CD4-positive, alpha-beta memory T cell (primary cell): ENCODE results near the gene NOC2L. TPM values are rescaled to one million over a fixed set of nuclear protein-coding genes. Genes with fewer than 3 reads are reported as not detected.

ENCODE experiments used
- CTCF ChIA-PET: fragments of 350-600 bp; sonication (Branson Sonifier 250); formaldehyde crosslinking; loops from one replicate; lab custom pipeline; 2021; ENCODE audit warnings: inconsistent platforms; ENCODE audit not compliant: partially characterized antibody; lab: Charles Lee
- POLR2A ChIA-PET: fragments of 350-600 bp; sonication (Branson Sonifier 250); formaldehyde crosslinking; loops from one replicate; lab custom pipeline; 2021; ENCODE audit not compliant: partially characterized antibody; lab: Charles Lee
- DNase-seq, 5 donors: peaks; one replicate each; pipeline versions ENCODE4 v3.0.0 to v3.0.0-alpha.2; 2020 to 2022; ENCODE audit warnings: mixed read lengths in 1 of 5
- H3K27ac ChIP-seq: one replicate; pipeline ENCODE4 v1.7.0; 2013; ENCODE audit warnings: low read depth, low read length
- H3K27me3 ChIP-seq: 2 replicates; pipeline ENCODE4 v1.7.0; 2013; ENCODE audit warnings: mild to moderate bottlenecking, low read length, moderate library complexity; ENCODE audit not compliant: insufficient read depth
- H3K36me3 ChIP-seq: 2 replicates; pipeline ENCODE4 v1.7.0; 2013; ENCODE audit warnings: mild to moderate bottlenecking, low read length, moderate library complexity; ENCODE audit not compliant: insufficient read depth
- H3K4me1 ChIP-seq: 2 replicates; pipeline ENCODE4 v1.7.0; 2013; ENCODE audit warnings: mild to moderate bottlenecking, low read length, moderate library complexity; ENCODE audit not compliant: insufficient read depth
- H3K4me3 ChIP-seq, 2 donors: one replicate each; pipeline ENCODE4 v1.7.0; 2013; ENCODE audit warnings: low read length in 2 of 2, mild to moderate bottlenecking in 1 of 2
- H3K9me3 ChIP-seq, 2 donors: one replicate each; pipeline ENCODE4 v1.7.0; 2013; ENCODE audit warnings: low read length in 2 of 2, control low read depth in 1 of 2; ENCODE audit not compliant: control insufficient read depth in 1 of 2
- H3K27ac Mint-ChIP-seq, 7 donors: one replicate each; pipeline ENCODE4 v1.8.0; 2020 to 2021; ENCODE audit warnings: mixed read lengths in 7 of 7, mild to moderate bottlenecking in 6 of 7, inconsistent platforms in 3 of 7, moderate library complexity in 3 of 7
- H3K27me3 Mint-ChIP-seq, 2 donors: one replicate each; pipeline ENCODE4 v1.8.0; 2020 to 2021; ENCODE audit warnings: mixed read lengths in 2 of 2
- H3K36me3 Mint-ChIP-seq, 2 donors: one replicate each; pipeline ENCODE4 v1.8.0; 2020 to 2021; ENCODE audit warnings: mixed read lengths in 2 of 2, inconsistent platforms in 1 of 2, mild to moderate bottlenecking in 1 of 2
- H3K4me1 Mint-ChIP-seq, 4 donors: one replicate each; pipeline ENCODE4 v1.8.0; 2020 to 2021; ENCODE audit warnings: mixed read lengths in 4 of 4, mild to moderate bottlenecking in 1 of 4
- H3K4me3 Mint-ChIP-seq, 8 donors: one replicate each; pipeline ENCODE4 v1.8.0; 2020 to 2021; ENCODE audit warnings: mixed read lengths in 8 of 8, mild to moderate bottlenecking in 7 of 8, moderate library complexity in 6 of 8, inconsistent platforms in 3 of 8
- H3K9me3 Mint-ChIP-seq, 8 donors: one replicate each; pipeline ENCODE4 v1.8.0; 2020 to 2021; ENCODE audit warnings: mixed read lengths in 8 of 8, mild to moderate bottlenecking in 5 of 8, inconsistent platforms in 3 of 8, moderate library complexity in 1 of 8
- intact Hi-C: fragments of 100-400 bp; cut with micrococcal nuclease; formaldehyde crosslinking; loops from one replicate; pipeline ENCODE4 v1.15.1; 2023
- polyA plus RNA-seq, 2 donors: library from polyadenylated mRNA; unstranded; fragments of 300-500 nt; fragmentation: Illumina TruSeq; gene quantifications; one replicate each; pipeline ENCODE4 v1.2.3, GENCODE V29; 2021
- total RNA-seq, 2 experiments: library from RNA; stranded (reverse); gene quantifications; one replicate each; pipeline ENCODE4 v1.2.3, GENCODE V29; 2021

The NOC2L gene
- total and polyA plus RNA-seq, 4 experiments from 2014 or later, result 63.0 to 69.5 (median 65.6) TPM

DNA sequence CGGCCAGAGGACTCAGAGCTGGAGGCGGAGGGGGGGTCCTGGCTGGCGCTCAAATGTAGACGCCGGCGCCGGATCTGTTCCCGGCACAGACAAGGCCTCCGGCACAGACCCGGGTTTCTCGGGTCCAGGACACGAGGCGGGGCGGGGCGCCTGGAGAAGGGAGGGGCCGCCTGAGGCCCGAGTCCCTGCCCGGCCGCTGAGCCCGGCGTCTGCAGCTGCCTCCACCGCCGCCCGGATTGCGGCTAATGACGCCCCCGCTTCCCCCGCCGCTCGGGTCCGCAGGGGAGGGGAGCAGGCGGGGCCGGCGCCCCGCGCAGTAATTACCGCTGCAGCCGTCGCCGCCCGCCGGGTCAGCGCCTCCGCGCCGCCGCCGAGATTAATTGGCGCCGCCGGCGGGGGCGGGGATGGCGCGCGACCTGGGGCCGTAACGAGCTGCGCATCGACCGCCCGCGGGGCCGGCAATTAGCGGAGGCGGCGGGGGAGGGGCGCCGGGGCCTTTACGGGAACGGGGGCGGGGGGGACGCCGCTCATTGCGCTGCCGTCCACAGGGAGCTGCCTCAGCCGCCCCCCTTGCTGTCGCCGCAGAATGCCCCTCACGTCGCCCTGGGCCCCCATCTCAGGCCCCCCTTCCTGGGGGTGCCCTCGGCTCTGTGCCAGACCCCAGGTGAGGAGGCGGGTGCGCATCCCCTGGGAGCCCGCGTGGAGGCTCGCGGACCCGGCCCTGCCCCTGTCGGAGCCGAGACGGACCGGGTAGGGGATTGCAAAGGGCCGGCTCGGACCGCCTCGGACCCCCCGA lies 17.3 kb downstream of the NOC2L start:
- Histone ChIP-seq H3K9me3 (no peaks in the 10 kb centered on the region), H3K27ac (no peak overlapping the region), H3K4me3 (peak overlapping the region in 1 of 2 donors; percentile 19), H3K27me3 (peaks cover 7% of the 10 kb centered on the region), H3K36me3 (peaks cover 5% of the 10 kb centered on the region), H3K4me1 (peaks cover 19% of the 10 kb centered on the region)
- Mint-ChIP-seq H3K27me3 (peaks cover 6 to 13% of the 10 kb centered on the region in 2 donors), H3K4me3 (peak overlapping the region; percentile 52 to 85 (median 78)), H3K27ac (peak overlapping the region in 1 of 7 donors; percentile 66), H3K9me3 (no peaks in the 10 kb centered on the region), H3K4me1 (peaks cover 2 to 14% (median 8%) of the 10 kb centered on the region in 4 donors), H3K36me3 (peaks cover 11 to 15% of the 10 kb centered on the region in 2 donors)
- intact Hi-C loops, result no loop called here
- no peak for DNase-seq
- ChIA-PET POLR2A (interaction anchor here (1.1 to 1.7 kb wide), 5 partner anchors 10 to 25 kb away, joined by 3 to 7 read pairs (median 4); partner anchors contain the start of gene NOC2L), CTCF (interaction anchor here (1.6 kb wide), 1 partner anchor 17 kb away, joined by 3 read pairs; the partner anchor contains the start of gene NOC2L)

DNA sequence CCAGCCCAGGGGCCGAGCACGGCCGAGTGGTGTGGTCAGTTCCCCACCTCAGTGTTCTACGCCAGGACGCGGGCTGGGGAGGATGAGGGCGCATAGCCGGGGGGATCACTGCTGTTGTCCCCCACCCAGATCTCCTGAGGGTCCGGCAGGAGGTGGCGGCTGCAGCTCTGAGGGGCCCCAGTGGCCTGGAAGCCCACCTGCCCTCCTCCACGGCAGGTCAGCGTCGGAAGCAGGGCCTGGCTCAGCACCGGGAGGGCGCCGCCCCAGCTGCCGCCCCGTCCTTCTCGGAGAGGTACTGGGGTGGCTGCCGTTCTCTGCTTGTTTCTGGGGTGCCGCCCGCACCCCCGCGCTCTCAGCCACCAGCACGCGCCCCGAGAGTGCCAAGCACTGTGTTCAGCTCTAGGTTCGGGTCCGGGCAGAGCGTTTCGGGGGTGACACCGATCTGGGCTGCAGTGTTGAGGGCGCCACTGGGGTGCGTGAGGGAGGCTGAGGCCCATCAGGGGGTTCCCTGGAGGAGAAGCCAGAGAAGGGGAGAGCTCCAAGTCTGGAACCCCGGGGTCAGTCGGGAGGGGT lies 18.0 kb downstream of the NOC2L start:
- H3K9me3 Mint-ChIP-seq, result no peaks in the 10 kb centered on the region
- no peak for DNase-seq
- ChIA-PET POLR2A (interaction anchor here (1.2 to 1.7 kb wide), 3 partner anchors 16 to 21 kb away, joined by 3 to 6 read pairs (median 3); partner anchors contain the start of gene NOC2L), CTCF (no interaction called here)
- Histone ChIP-seq H3K27me3 (peaks cover 7% of the 10 kb centered on the region), H3K9me3 (no peaks in the 10 kb centered on the region), H3K4me3 (peak overlapping the region in 1 of 2 donors; percentile 9), H3K27ac (no peak overlapping the region), H3K36me3 (no peaks in the 10 kb centered on the region), H3K4me1 (peaks cover 19% of the 10 kb centered on the region)
- peak overlapping the region; percentile 55 to 85 (median 78) for H3K4me3 Mint-ChIP-seq
- H3K4me1 Mint-ChIP-seq, result peaks cover 2 to 14% (median 8%) of the 10 kb centered on the region in 4 donors
- intact Hi-C loops, result no loop called here
- peak overlapping the region in 1 of 7 donors; percentile 66 for H3K27ac Mint-ChIP-seq
- peaks cover 6 to 13% of the 10 kb centered on the region in 2 donors for H3K27me3 Mint-ChIP-seq
- peaks cover 11 to 13% of the 10 kb centered on the region in 2 donors for H3K36me3 Mint-ChIP-seq

DNA sequence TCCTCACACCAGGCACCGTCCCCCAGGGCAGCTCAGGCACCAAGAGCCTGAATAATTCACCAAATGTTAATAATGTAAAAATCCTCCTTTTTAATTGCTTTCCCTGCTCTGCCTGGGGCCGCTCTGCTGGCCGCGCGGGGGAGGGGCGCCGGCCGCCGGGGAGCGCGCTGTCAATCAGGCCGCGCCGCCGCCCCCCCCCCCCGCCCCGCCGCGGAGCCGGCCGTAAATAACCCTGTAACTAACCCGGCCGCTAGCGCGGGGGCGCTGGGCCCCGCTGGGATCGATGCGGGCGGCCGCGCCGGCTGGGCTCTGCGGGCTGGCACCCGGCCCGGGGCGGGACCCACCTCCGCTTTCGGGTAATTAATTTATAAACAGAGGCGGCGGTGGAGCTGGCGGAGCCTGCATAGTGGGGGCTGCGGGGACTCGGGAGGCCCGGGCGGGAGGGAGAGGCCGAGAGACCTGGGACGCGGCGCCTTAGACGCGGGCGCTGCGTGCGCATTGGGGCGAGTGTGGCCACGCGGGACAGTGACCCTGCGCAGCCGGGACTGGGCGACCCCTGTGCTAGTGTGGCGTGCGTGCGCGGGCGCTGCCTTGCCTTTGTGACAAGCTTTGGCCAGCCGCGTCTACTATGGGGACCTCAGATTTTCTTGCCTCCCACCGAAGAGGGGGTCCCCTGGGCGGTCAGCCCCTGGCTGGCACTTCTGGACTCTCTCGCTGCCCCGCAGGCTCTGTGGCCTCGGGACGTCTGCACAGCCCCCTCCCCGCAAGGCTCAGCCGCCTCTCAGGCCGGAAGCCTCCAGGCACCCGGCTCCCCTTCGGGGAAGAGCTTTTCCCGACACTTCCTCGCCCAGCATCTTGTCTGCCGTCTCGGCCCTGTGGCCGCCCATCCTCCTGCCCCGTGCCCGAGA lies 18.7 kb downstream of the NOC2L start:
- H3K4me3 ChIP-seq, result peak overlapping the region in 1 of 2 donors; percentile 9
- H3K36me3 ChIP-seq, result no peaks in the 10 kb centered on the region
- H3K9me3 ChIP-seq, result no peaks in the 10 kb centered on the region
- Mint-ChIP-seq H3K4me3 (peak overlapping the region; percentile 48 to 85 (median 73)), H3K27me3 (peaks cover 9 to 16% of the 10 kb centered on the region in 2 donors), H3K36me3 (peaks cover 5 to 6% of the 10 kb centered on the region in 2 donors), H3K9me3 (no peaks in the 10 kb centered on the region), H3K27ac (no peak overlapping the region), H3K4me1 (peaks cover 2 to 18% (median 8%) of the 10 kb centered on the region in 4 donors)
- H3K27me3 ChIP-seq, result peaks cover 7% of the 10 kb centered on the region
- no peak for DNase-seq
- ChIA-PET CTCF (no interaction called here), POLR2A (interaction anchor here (1.1 to 1.7 kb wide), 4 partner anchors 16 to 26 kb away, joined by 3 to 6 read pairs (median 4); partner anchors contain the start of genes NOC2L and PLEKHN1)
- no peak overlapping the region for H3K27ac ChIP-seq
- intact Hi-C loops, result no loop called here
- peaks cover 19% of the 10 kb centered on the region for H3K4me1 ChIP-seq

DNA sequence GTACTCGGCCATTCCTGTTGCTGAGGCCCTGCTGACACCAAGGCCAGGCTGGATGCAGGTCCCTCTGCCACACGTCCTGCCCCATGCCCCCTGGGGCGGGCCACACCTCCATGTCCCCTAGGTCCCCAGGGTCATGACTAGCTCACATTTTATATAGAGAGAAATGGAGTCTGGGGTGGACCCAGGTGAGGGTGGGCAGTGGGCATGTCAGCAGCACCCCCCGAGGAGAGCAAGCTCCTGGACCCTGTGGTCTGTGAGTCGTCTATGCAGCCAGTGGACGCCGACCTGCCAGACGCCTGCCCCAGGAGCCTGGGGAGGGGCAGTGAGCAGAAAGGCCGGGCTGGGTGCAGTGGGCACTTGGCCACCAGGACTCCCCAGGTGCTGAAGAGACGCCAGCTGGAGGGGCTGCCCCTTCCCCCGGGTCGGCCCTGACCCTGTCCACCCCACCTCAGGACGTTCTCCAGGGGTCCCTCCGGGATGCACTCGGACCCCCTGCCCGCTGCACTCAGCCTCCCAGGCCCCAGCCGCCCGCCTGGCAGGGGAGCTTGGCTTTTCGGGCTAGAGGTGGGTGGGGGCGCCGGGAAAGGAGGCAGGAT lies 19.4 kb downstream of the NOC2L start:
- POLR2A ChIA-PET, result interaction anchor here (1.1 kb wide), 1 partner anchor 27 kb away, joined by 4 read pairs; the partner anchor contains the start of gene PLEKHN1
- Mint-ChIP-seq H3K4me3 (peak overlapping the region in 3 of 8 donors; percentile 24 to 49 (median 36)), H3K9me3 (no peaks in the 10 kb centered on the region), H3K27ac (no peak overlapping the region), H3K36me3 (peaks cover 0 to under 1% of the 10 kb centered on the region in 2 donors), H3K4me1 (peaks cover 4 to 14% (median 9%) of the 10 kb centered on the region in 4 donors), H3K27me3 (peaks cover 9 to 19% of the 10 kb centered on the region in 2 donors)
- no peak overlapping the region for H3K27ac ChIP-seq
- DNase-seq, result no peak
- H3K9me3 ChIP-seq, result no peaks in the 10 kb centered on the region
- CTCF ChIA-PET, result no interaction called here
- H3K27me3 ChIP-seq, result peaks cover 7% of the 10 kb centered on the region
- H3K4me1 ChIP-seq, result peaks cover 19% of the 10 kb centered on the region
- H3K36me3 ChIP-seq, result no peaks in the 10 kb centered on the region
- H3K4me3 ChIP-seq, result no peak overlapping the region
- intact Hi-C loops, result no loop called here

- Mint-ChIP-seq H3K27ac (no peak overlapping the region), H3K36me3 (no peaks in the 10 kb centered on the region), H3K9me3 (no peaks in the 10 kb centered on the region), H3K4me1 (peaks cover 4 to 14% (median 9%) of the 10 kb centered on the region in 4 donors), H3K4me3 (peak overlapping the region in 1 of 8 donors; percentile 49), H3K27me3 (peaks cover 9 to 19% of the 10 kb centered on the region in 2 donors)
- peaks cover 19% of the 10 kb centered on the region for H3K4me1 ChIP-seq
- no peaks in the 10 kb centered on the region for H3K36me3 ChIP-seq
- ChIA-PET POLR2A (no interaction called here), CTCF (no interaction called here)
- H3K27me3 ChIP-seq, result peaks cover 7% of the 10 kb centered on the region
- no peak overlapping the region for H3K27ac ChIP-seq
- intact Hi-C loops, result no loop called here
- no peak overlapping the region for H3K4me3 ChIP-seq
- no peak for DNase-seq
- no peaks in the 10 kb centered on the region for H3K9me3 ChIP-seq
These were observed 20.2 kb downstream of the NOC2L start for GRCh38 chr1:938711-939489.

- Mint-ChIP-seq H3K4me1 (peaks cover 4 to 14% (median 9%) of the 10 kb centered on the region in 4 donors), H3K9me3 (no peaks in the 10 kb centered on the region), H3K27me3 (peaks cover 9 to 19% of the 10 kb centered on the region in 2 donors), H3K27ac (no peak overlapping the region), H3K36me3 (no peaks in the 10 kb centered on the region), H3K4me3 (no peak overlapping the region)
- no peak overlapping the region for H3K27ac ChIP-seq
- H3K4me1 ChIP-seq, result peaks cover 19% of the 10 kb centered on the region
- peaks cover 7% of the 10 kb centered on the region for H3K27me3 ChIP-seq
- POLR2A ChIA-PET, result no interaction called here
- no peaks in the 10 kb centered on the region for H3K36me3 ChIP-seq
- DNase-seq, result no peak
- intact Hi-C loops, result no loop called here
- H3K4me3 ChIP-seq, result no peak overlapping the region
- CTCF ChIA-PET, result no interaction called here
- no peaks in the 10 kb centered on the region for H3K9me3 ChIP-seq
These were observed 20.9 kb downstream of the NOC2L start for GRCh38 chr1:938088-938683.
